GM23248 (cell line): ENCODE measurements around the gene GPR135.

Experiments used
- EZH2 ChIP-seq: fragments of 200-600 bp; sonication (generic); IDR thresholded peaks from 2 replicates; pipeline ENCODE4 v1.6.1; 2018; ENCODE audit warnings: antibody characterized with exemption, mild to moderate bottlenecking; ENCODE audit not compliant: insufficient read depth, poor library complexity, severe bottlenecking
- EZH2phosphoT487 ChIP-seq: fragments of 200-600 bp; sonication (generic); IDR thresholded peaks from 2 replicates; pipeline ENCODE4 v1.6.1; 2018; ENCODE audit warnings: antibody characterized with exemption, moderate library complexity, mild to moderate bottlenecking, low read depth; ENCODE audit not compliant: insufficient read depth

DNA sequence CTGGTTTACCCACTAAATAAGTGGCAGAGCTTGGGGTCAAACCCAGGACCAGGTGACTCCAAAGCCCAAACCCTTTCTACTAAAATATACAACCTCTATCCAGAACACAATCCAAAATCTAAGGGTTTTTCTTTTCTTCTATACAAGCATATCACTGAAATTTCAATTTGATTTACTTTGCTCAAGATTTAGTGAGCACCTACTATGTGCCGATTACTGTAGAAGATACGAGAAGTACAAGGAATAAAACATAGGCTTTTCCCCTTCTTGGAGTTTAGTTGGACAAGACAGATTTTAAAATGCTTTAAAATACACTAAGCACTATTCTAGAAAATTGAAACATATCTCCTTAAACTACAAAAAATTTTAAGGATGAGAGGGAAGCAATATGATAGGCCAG, 16.2 kb upstream of the GPR135 start:
- TF ChIP-seq EZH2phosphoT487 (no peak), EZH2 (no peak)
